ENCODE results near the gene XIST.

DNA sequence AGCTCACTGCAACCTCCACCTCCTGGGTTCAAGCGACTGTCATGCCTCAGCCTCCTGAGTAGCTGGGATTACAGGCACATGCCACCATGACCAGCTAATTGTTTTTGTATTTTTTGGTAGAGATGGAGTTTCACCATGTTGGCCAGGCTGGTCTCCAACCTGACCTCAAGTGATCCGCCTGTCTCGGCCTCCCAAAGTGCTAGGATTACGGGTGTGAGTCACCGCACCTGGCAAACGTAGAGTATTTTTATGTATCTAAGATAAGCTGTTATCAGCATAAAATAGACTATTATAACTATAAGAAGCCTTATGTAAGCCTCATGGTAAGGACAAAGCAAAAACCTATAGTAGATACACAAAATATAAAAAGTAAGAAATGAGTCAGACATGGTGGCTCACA is 14.6 kb upstream of the XIST start:
- TF ChIP-seq EZH2 (IDR thresholded peaks at IDR 0.05; ENCODE audit: low read length): no peak
- TF ChIP-seq, protein P1, sequence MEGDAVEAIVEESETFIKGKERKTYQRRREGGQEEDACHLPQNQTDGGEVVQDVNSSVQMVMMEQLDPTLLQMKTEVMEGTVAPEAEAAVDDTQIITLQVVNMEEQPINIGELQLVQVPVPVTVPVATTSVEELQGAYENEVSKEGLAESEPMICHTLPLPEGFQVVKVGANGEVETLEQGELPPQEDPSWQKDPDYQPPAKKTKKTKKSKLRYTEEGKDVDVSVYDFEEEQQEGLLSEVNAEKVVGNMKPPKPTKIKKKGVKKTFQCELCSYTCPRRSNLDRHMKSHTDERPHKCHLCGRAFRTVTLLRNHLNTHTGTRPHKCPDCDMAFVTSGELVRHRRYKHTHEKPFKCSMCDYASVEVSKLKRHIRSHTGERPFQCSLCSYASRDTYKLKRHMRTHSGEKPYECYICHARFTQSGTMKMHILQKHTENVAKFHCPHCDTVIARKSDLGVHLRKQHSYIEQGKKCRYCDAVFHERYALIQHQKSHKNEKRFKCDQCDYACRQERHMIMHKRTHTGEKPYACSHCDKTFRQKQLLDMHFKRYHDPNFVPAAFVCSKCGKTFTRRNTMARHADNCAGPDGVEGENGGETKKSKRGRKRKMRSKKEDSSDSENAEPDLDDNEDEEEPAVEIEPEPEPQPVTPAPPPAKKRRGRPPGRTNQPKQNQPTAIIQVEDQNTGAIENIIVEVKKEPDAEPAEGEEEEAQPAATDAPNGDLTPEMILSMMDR (optimal IDR thresholded peaks at IDR 0.05 in 1 of 3, IDR thresholded peaks at IDR 0.05 in 1 of 3, conservative IDR thresholded peaks at IDR 0.05 in 1 of 3; ENCODE audit: extremely low read depth in 1 of 3, insufficient read depth in 2 of 3, low read length in 3 of 3): no peak

Measured in keratinocyte (primary cell).